HepG2 (cell line): ENCODE results near the gene CACNA1I. TPM values are rescaled to one million over a fixed set of nuclear protein-coding genes. Genes with fewer than 3 reads are reported as not detected.
A peak's percentile ranks its signal among the peaks of the same experiment; 100 is the strongest.

Experiments
- CAMTA2 ChIP-seq: sonication (generic); formaldehyde crosslinking; IDR thresholded peaks from 2 replicates; pipeline ENCODE4 v1.4.0; 2020; ENCODE audit warnings: mild to moderate bottlenecking, missing genetic modification reagents, borderline replicate concordance
- E2F1 ChIP-seq: sonication (generic); formaldehyde crosslinking; IDR thresholded peaks from 2 replicates; pipeline ENCODE4 v1.5.0; 2020; ENCODE audit warnings: missing genetic modification reagents
- FOXP1 ChIP-seq, 2 experiments: fragments of 450-650 bp in 1 of 2; IDR thresholded peaks; 2 replicates each; pipeline ENCODE4 v1.6.1; 2017 to 2018; ENCODE audit warnings: antibody characterized with exemption in 1 of 2
- PBX3 ChIP-seq: sonication (generic); formaldehyde crosslinking; IDR thresholded peaks from 2 replicates; pipeline ENCODE4 v1.8.1; 2023; ENCODE audit warnings: missing genetic modification reagents, inconsistent platforms, borderline replicate concordance
- PRDM4 ChIP-seq: sonication (generic); formaldehyde crosslinking; IDR thresholded peaks from 2 replicates; pipeline ENCODE4 v1.9.0; 2021; ENCODE audit warnings: missing genetic modification reagents, borderline replicate concordance
- SMAD9 ChIP-seq: sonication (generic); formaldehyde crosslinking; IDR thresholded peaks from 2 replicates; pipeline ENCODE4 v1.5.1; 2020; ENCODE audit warnings: mild to moderate bottlenecking, missing genetic modification reagents
- TEAD2 ChIP-seq: sonication (generic); formaldehyde crosslinking; IDR thresholded peaks from 2 replicates; pipeline ENCODE4 v1.9.0; 2021; ENCODE audit warnings: missing genetic modification reagents
- ZNF280B ChIP-seq: sonication (generic); formaldehyde crosslinking; IDR thresholded peaks from 2 replicates; pipeline ENCODE4 v1.5.0; 2020; ENCODE audit warnings: missing genetic modification reagents, mild to moderate bottlenecking, borderline replicate concordance
- ZNF432 ChIP-seq: sonication (generic); formaldehyde crosslinking; IDR thresholded peaks from 2 replicates; pipeline ENCODE4 v1.5.0; 2020; ENCODE audit warnings: missing genetic modification reagents, mild to moderate bottlenecking, borderline replicate concordance
- ZNF597 ChIP-seq: sonication (generic); formaldehyde crosslinking; IDR thresholded peaks from 2 replicates; pipeline ENCODE4 v1.5.0; 2020; ENCODE audit warnings: missing genetic modification reagents
- ZUFSP ChIP-seq: sonication (generic); formaldehyde crosslinking; IDR thresholded peaks from 2 replicates; pipeline ENCODE4 v1.9.0; 2021; ENCODE audit warnings: missing genetic modification reagents, mild to moderate bottlenecking, borderline replicate concordance
- ZXDC ChIP-seq: sonication (generic); formaldehyde crosslinking; IDR thresholded peaks from 2 replicates; pipeline ENCODE4 v1.5.0; 2020; ENCODE audit warnings: mild to moderate bottlenecking, missing genetic modification reagents
- polyA plus RNA-seq, 8 experiments: library from polyadenylated mRNA; depleted of rRNA in 3 of 8; stranded (reverse) in 7 of 8; unstranded in 1 of 8; fragments of >200 nt; fragmentation: Illumina TruSeq in 4 of 8; extraction: Trizol in 4 of 8; gene quantifications; 2 replicates each; pipeline versions ENCODE4 v1.2.1 to v1.2.3, GENCODE V29; 2011 to 2016; ENCODE audit warnings: low read depth in 4 of 8, missing spikeins in 1 of 8, mixed read lengths in 1 of 8; ENCODE audit not compliant: insufficient read depth in 1 of 8
- total RNA-seq, 5 experiments: library from RNA; depleted of rRNA; stranded (reverse); fragments of >200 nt; fragmentation: Illumina TruSeq; extraction: Trizol; gene quantifications; 2 replicates each; pipeline ENCODE4 v1.2.3, GENCODE V29; 2016; ENCODE audit warnings: low read depth in 1 of 5

Gene CACNA1I
- total and polyA plus RNA-seq, 2 of the 13 experiments (the other 11 are each of a cell fraction or from before 2014, with no cell fraction given), result not detected

GRCh38 chr22:39545386-39546365 is 24.9 kb upstream of the CACNA1I start (continued):
- TF ChIP-seq ZUFSP (CRISPR knock-in tag), result no peak
- no peak for TF ChIP-seq ZNF597 (CRISPR knock-in tag)
- peak; percentile 80; the same call in 1 of the 2 replicates for TF ChIP-seq TEAD2 (CRISPR knock-in tag)
- no peak for TF ChIP-seq CAMTA2
- TF ChIP-seq PBX3, result peak; percentile 75; the same call in 1 of the 2 replicates
- peak; percentile 92 for TF ChIP-seq ZNF280B (CRISPR knock-in tag)
- no peak for TF ChIP-seq FOXP1 (IDR thresholded peaks at IDR 0.05)
- TF ChIP-seq FOXP1 (CRISPR knock-in tag; IDR thresholded peaks at IDR 0.05), result peak; percentile 35; the same call in 1 of the 2 replicates
- 0 out of 2 replicates have a peak, but pooled peaks have one; percentile 70 for TF ChIP-seq SMAD9 (CRISPR knock-in tag)
- no peak; the same call in 1 of the 2 replicates for TF ChIP-seq ZXDC
- peak; percentile 74; the same call in 1 of the 2 replicates for TF ChIP-seq E2F1
- TF ChIP-seq ZNF432 (CRISPR knock-in tag), result no peak
- TF ChIP-seq PRDM4 (CRISPR knock-in tag), result 0 out of 2 replicates have a peak, but pooled peaks have one; percentile 70
